Heart right ventricle (tissue), 16 donors: ENCODE results near the gene SRL. TPM values are rescaled to one million over a fixed set of nuclear protein-coding genes. Genes with fewer than 3 reads are reported as not detected.

Experiments used
- ATAC-seq, 8 donors: fragments of 200-7000 bp; cut with Tn5 transposase; one replicate each; pipeline ENCODE4 v1.9.1; 2020; ENCODE audit warnings: mild to moderate bottlenecking in 8 of 8, moderate library complexity in 8 of 8, moderate number of reproducible peaks in 1 of 8
- DNase-seq, 2 donors: peaks; one replicate each; pipeline ENCODE4 v3.0.0-alpha.2; 2020
- H3K27ac ChIP-seq, 10 donors: fragments of 200-600 bp; sonication (generic) in 2 of 10; one replicate each; pipeline versions ENCODE4 v1.5.0 to v1.8.0; 2020 to 2022; ENCODE audit warnings: mild to moderate bottlenecking in 3 of 10
- H3K27me3 ChIP-seq, 7 donors: fragments of 200-600 bp; one replicate each; pipeline ENCODE4 v1.8.0; 2021 to 2022; ENCODE audit warnings: mild to moderate bottlenecking in 2 of 7
- H3K36me3 ChIP-seq, 9 donors: fragments of 200-600 bp; sonication (generic) in 1 of 9; one replicate each; pipeline versions ENCODE4 v1.5.0 to v1.8.0; 2020 to 2022; ENCODE audit warnings: mild to moderate bottlenecking in 2 of 9
- H3K4me1 ChIP-seq, 9 donors: fragments of 200-600 bp; sonication (generic) in 1 of 9; one replicate each; pipeline versions ENCODE4 v1.5.0 to v1.8.0; 2020 to 2022; ENCODE audit warnings: mild to moderate bottlenecking in 4 of 9
- H3K4me3 ChIP-seq, 10 donors: fragments of 200-600 bp; sonication (generic) in 2 of 10; one replicate each; pipeline versions ENCODE4 v1.5.0 to v1.8.0; 2020 to 2022; ENCODE audit warnings: mild to moderate bottlenecking in 7 of 10, moderate library complexity in 2 of 10
- H3K9me3 ChIP-seq, 11 donors: fragments of 200-600 bp in 10 of 11; sonication (generic) in 2 of 11; one replicate each; pipeline versions ENCODE4 v1.5.0 to v1.8.0; 2013 to 2022; ENCODE audit warnings: mild to moderate bottlenecking in 2 of 11, control low read depth in 1 of 11, moderate library complexity in 1 of 11
- WGBS, 2 donors: extraction: QIAGEN DNeasy Blood & Tissue Kit; methylation state at CpG; one replicate each; pipeline ENCODE4 v1.1.7; 2013; ENCODE audit warnings: inconsistent platforms in 1 of 2; 5-methylcytosine and 5-hydroxymethylcytosine counted together
- intact Hi-C, 10 donors: fragments of 100-400 bp; cut with DNase I; formaldehyde crosslinking; loops; one replicate each; pipeline versions ENCODE4 v1.11.1 to v1.14.2; 2022
- polyA plus RNA-seq, 2 donors: library from polyadenylated mRNA; stranded (reverse); fragments of 200-250 nt; gene quantifications; one replicate each; pipeline ENCODE4 v1.2.3, GENCODE V29; 2013
- total RNA-seq, 10 donors: library from RNA; stranded (reverse); fragmentation: NEBNext Ultra II Directional in 3 of 10; extraction: Animal tissue kit (Norgen Biotek cat#: 25700) in 3 of 10; gene quantifications; one replicate each; pipeline versions ENCODE4 v1.2.1 to v1.2.4, GENCODE V29; 2021 to 2023
- TF ChIP-seq, protein P1 (sequence below), 9 donors: fragments of 200-600 bp; sonication (generic) in 2 of 9; IDR thresholded peaks; one replicate each; pipeline versions ENCODE4 v1.5.0 to v1.8.0; 2021 to 2022; ENCODE audit warnings: antibody characterized with exemption in 9 of 9, mild to moderate bottlenecking in 5 of 9, moderate library complexity in 1 of 9
- donor health status: Arrhythmogenic right ventricular cardiomyopathy.
- donor health status: ischemic (EF 13 %, LVEDD 7.1; RV severe dilation, severe dysfunction).
- donor health status: healthy with polysubstance abuse.
- donor health status: DM: no; HTN: yes; CAD: no.
- donor health status: DM: no; HTN: no; CAD: no.
- donor health status: ischemic (EF 25% LVEDD 6.9; RV normal size, moderate dysfunction).
- donor health status: ischemic (EF 25% LVEDD 5.7; RV mildly dilated, moderate dysfunction).
- donor health status: healthy.
- donor health status: DM: yes; HTN: yes; CAD: no.
- donor health status: Ischemic cardiomyopathy.
- donor health status: ischemic (EF 35%, LVEDD 5.7; RV mildly dilated, moderate dysfunction).
- donor health status: nonischemic (EF 11% LVEDD 7.7; RV severe dilation, severe dysfunction).
- donor health status: DM: yes; HTN: yes; CAD: no.
- donor health status: PGD.
- donor health status: ischemic (EF 29% LVEDD 5.4; RV normal size, mild dysfunction).
- donor health status: nonischemic (EF 23%, LVEDD 6.1; RV moderate dilation, normal function).

The SRL gene
- total and polyA plus RNA-seq, 12 donors: 161 to 587 (median 478) TPM

DNA sequence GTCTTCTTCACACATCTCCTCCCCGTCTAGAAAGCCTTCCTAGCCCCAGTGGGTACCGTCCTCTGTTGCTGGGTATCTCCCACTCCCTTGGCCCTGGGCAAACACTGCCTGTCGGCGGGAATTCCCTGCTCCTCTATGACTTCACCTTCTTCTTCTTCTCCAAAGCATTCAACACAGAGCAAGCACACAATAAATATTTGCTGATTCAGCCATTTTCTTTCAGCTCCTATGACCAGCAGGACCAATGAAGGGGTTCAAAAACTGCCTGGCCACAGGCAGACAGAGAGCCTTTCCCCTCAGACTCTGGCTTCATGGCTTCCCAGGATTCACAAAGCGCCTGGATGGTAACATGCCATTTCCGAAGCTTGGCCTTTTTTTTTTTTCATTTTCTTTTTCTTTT is 72.5 kb downstream of the SRL start:
- TF ChIP-seq, protein P1, sequence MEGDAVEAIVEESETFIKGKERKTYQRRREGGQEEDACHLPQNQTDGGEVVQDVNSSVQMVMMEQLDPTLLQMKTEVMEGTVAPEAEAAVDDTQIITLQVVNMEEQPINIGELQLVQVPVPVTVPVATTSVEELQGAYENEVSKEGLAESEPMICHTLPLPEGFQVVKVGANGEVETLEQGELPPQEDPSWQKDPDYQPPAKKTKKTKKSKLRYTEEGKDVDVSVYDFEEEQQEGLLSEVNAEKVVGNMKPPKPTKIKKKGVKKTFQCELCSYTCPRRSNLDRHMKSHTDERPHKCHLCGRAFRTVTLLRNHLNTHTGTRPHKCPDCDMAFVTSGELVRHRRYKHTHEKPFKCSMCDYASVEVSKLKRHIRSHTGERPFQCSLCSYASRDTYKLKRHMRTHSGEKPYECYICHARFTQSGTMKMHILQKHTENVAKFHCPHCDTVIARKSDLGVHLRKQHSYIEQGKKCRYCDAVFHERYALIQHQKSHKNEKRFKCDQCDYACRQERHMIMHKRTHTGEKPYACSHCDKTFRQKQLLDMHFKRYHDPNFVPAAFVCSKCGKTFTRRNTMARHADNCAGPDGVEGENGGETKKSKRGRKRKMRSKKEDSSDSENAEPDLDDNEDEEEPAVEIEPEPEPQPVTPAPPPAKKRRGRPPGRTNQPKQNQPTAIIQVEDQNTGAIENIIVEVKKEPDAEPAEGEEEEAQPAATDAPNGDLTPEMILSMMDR (IDR thresholded peaks at IDR 0.05): no peak
- Histone ChIP-seq H3K27ac (no peak overlapping the region), H3K27me3 (no peaks in the 10 kb centered on the region), H3K36me3 (no peaks in the 10 kb centered on the region), H3K9me3 (no peaks in the 10 kb centered on the region), H3K4me1 (no peaks in the 10 kb centered on the region), H3K4me3 (no peak overlapping the region)
- intact Hi-C loops: no loop called here
- no peak for DNase-seq
- WGBS, 2 donors: 91 to 93% methylated on average over 6 of the region's 6 CpGs
- no peak for ATAC-seq

DNA sequence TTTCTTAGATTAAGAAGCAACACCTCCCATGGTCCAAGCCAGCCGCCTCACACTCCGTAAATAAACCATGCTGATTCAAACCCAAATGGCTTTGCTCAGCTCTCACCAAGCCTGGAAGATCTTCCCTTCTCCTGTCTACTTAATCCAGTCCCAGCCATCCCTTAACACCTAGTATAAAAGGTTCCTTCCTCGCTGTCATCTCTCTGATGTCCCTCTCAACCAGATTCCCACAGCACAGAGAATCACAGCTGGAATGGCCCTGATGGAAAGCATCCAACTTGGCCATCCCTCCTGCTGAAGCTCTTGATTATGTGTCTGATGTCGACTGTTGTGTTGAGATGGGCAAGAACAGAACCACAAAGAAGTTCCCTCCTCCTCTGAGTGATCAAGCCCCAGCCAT is 75.1 kb downstream of the SRL start:
- 82 to 86% methylated on average over 4 of the region's 4 CpGs for WGBS, 2 donors
- Histone ChIP-seq H3K27me3 (no peaks in the 10 kb centered on the region), H3K9me3 (no peaks in the 10 kb centered on the region), H3K4me3 (no peak overlapping the region), H3K4me1 (no peaks in the 10 kb centered on the region), H3K36me3 (no peaks in the 10 kb centered on the region), H3K27ac (no peak overlapping the region)
- TF ChIP-seq, protein P1 (IDR thresholded peaks at IDR 0.05): no peak
- ATAC-seq (no peak), DNase-seq (no peak)
- intact Hi-C loops: no loop called here

GRCh38 chr16:4160658-4161430 is 81.0 kb downstream of the SRL start:
- Histone ChIP-seq H3K27me3 (no peaks in the 10 kb centered on the region), H3K27ac (no peak overlapping the region), H3K9me3 (no peaks in the 10 kb centered on the region), H3K4me3 (no peak overlapping the region), H3K4me1 (no peaks in the 10 kb centered on the region), H3K36me3 (no peaks in the 10 kb centered on the region)
- 66 to 71% methylated on average over 7 of the region's 7 CpGs for WGBS, 2 donors
- ATAC-seq (no peak), DNase-seq (no peak)
- intact Hi-C loops: no loop called here
- TF ChIP-seq, protein P1 (IDR thresholded peaks at IDR 0.05): peak in 1 of 9 donors; percentile 10

DNA sequence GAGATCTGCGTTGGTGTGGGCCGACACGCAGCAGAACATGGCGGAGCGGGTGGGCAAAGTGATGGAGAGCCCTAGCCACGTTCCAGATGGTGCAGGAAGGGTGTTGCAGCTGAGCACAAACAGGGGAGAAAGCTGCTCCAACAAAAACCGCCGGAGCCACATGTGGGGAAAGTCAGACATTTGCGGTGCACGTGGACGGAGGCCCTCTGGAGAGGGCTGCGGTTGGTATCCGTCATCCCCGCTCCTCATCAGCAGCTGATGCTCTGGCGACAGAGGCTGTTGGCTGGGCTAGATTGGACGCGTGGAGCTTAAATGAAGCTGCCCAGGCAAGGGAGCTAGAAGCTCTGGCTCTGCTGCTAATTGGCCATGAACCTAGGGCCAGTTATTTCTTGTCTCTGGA is 82.2 kb downstream of the SRL start:
- TF ChIP-seq, protein P1 (IDR thresholded peaks at IDR 0.05): no peak
- intact Hi-C loops: no loop called here

More for the DNA sequence above, 82.2 kb downstream of the SRL start:
- H3K27ac ChIP-seq: no peak overlapping the region
- no peak overlapping the region for H3K4me3 ChIP-seq
- DNase-seq (no peak), ATAC-seq (no peak)
- WGBS, 2 donors: 92% methylated on average over 17 of the region's 17 CpGs
- H3K4me1 ChIP-seq: no peaks in the 10 kb centered on the region
- no peaks in the 10 kb centered on the region for H3K27me3 ChIP-seq
- H3K9me3 ChIP-seq: no peaks in the 10 kb centered on the region
- no peaks in the 10 kb centered on the region for H3K36me3 ChIP-seq
